ENCODE measurements around the gene SHISA5. TPM values are rescaled to one million over a fixed set of nuclear protein-coding genes. Genes with fewer than 3 reads are reported as not detected.
"Not testable (repeated sequence)": the region's sequence is repeated elsewhere in the genome, so short reads cannot be mapped to it uniquely, and the experiment has no call there.

Gene SHISA5
- total RNA-seq, 3 donors from 2014 or later, result 59.9 to 88.8 (median 62.7) TPM

GRCh38 chr3:48505968-48506504 is 2.1 kb upstream of the SHISA5 start:
- no peaks in the 10 kb centered on the region for H3K9me3 Mint-ChIP-seq
- DNase-seq (no peak), ATAC-seq (no peak)
- H3K4me1 Mint-ChIP-seq (ENCODE audit: low read depth), result peaks cover 54% of the 10 kb centered on the region
- H3K27me3 Mint-ChIP-seq (ENCODE audit: low read depth), result no peaks in the 10 kb centered on the region
- no peaks in the 10 kb centered on the region for H3K36me3 Mint-ChIP-seq (ENCODE audit: insufficient read depth)
- H3K4me3 Mint-ChIP-seq, result peak overlapping the region; percentile 48

GRCh38 chr3:48505146-48505545 is 1.2 kb upstream of the SHISA5 start:
- DNase-seq (no peak), ATAC-seq (no peak)
- Mint-ChIP-seq H3K4me1 (ENCODE audit: low read depth) (peaks cover 57% of the 10 kb centered on the region), H3K36me3 (ENCODE audit: insufficient read depth) (peaks cover 2% of the 10 kb centered on the region), H3K27me3 (ENCODE audit: low read depth) (no peaks in the 10 kb centered on the region), H3K9me3 (no peaks in the 10 kb centered on the region), H3K4me3 (peak overlapping the region; percentile 84)

- Mint-ChIP-seq H3K27me3 (ENCODE audit: low read depth) (no peaks in the 10 kb centered on the region), H3K4me3 (peak overlapping the region; percentile 84), H3K4me1 (ENCODE audit: low read depth) (peaks cover 57% of the 10 kb centered on the region), H3K9me3 (no peaks in the 10 kb centered on the region), H3K36me3 (ENCODE audit: insufficient read depth) (peaks cover 4% of the 10 kb centered on the region)
- ATAC-seq, result peak in 1 of 2 donors; percentile 1
- no peak for DNase-seq
Observed at GRCh38 chr3:48503401-48504050, 448 bp downstream of the SHISA5 start.

GRCh38 chr3:48502728-48503168 is 1.2 kb downstream of the SHISA5 start:
- Mint-ChIP-seq H3K9me3 (no peaks in the 10 kb centered on the region), H3K4me3 (peak overlapping the region; percentile 84), H3K4me1 (ENCODE audit: low read depth) (peaks cover 56% of the 10 kb centered on the region), H3K36me3 (ENCODE audit: insufficient read depth) (peaks cover 9% of the 10 kb centered on the region), H3K27me3 (ENCODE audit: low read depth) (no peaks in the 10 kb centered on the region)
- ATAC-seq (no peak), DNase-seq (no peak)

- ATAC-seq (no peak), DNase-seq (no peak)
- Mint-ChIP-seq H3K9me3 (no peaks in the 10 kb centered on the region), H3K4me1 (ENCODE audit: low read depth) (peaks cover 50% of the 10 kb centered on the region), H3K27me3 (ENCODE audit: low read depth) (no peaks in the 10 kb centered on the region), H3K4me3 (peak overlapping the region; percentile 84), H3K36me3 (ENCODE audit: insufficient read depth) (peaks cover 10% of the 10 kb centered on the region)
Observed at GRCh38 chr3:48502121-48502520, 1.9 kb downstream of the SHISA5 start.

- H3K9me3 Mint-ChIP-seq, result no peaks in the 10 kb centered on the region
- H3K4me1 Mint-ChIP-seq (ENCODE audit: low read depth), result peaks cover 42% of the 10 kb centered on the region
- ATAC-seq, result no peak
- H3K4me3 Mint-ChIP-seq, result no peak overlapping the region
- DNase-seq, result no peak
- peaks cover 10% of the 10 kb centered on the region for H3K36me3 Mint-ChIP-seq (ENCODE audit: insufficient read depth)
- H3K27me3 Mint-ChIP-seq (ENCODE audit: low read depth), result no peaks in the 10 kb centered on the region
Observed at GRCh38 chr3:48501196-48501595, 2.8 kb downstream of the SHISA5 start.

GRCh38 chr3:48500656-48501055 is 3.3 kb downstream of the SHISA5 start:
- Mint-ChIP-seq H3K4me3 (no peak overlapping the region), H3K27me3 (ENCODE audit: low read depth) (no peaks in the 10 kb centered on the region), H3K9me3 (no peaks in the 10 kb centered on the region), H3K4me1 (ENCODE audit: low read depth) (peaks cover 40% of the 10 kb centered on the region), H3K36me3 (ENCODE audit: insufficient read depth) (peaks cover 10% of the 10 kb centered on the region)
- ATAC-seq (no peak), DNase-seq (no peak)

- Mint-ChIP-seq H3K4me1 (ENCODE audit: low read depth) (peaks cover 3% of the 10 kb centered on the region), H3K27me3 (ENCODE audit: low read depth) (no peaks in the 10 kb centered on the region), H3K36me3 (ENCODE audit: insufficient read depth) (peaks cover 15% of the 10 kb centered on the region), H3K9me3 (no peaks in the 10 kb centered on the region), H3K4me3 (no peak overlapping the region)
- DNase-seq (no peak), ATAC-seq (no peak)
Observed at GRCh38 chr3:48493203-48493501, 10.8 kb downstream of the SHISA5 start.

GRCh38 chr3:48492461-48493202 is 11.3 kb downstream of the SHISA5 start:
- H3K4me1 Mint-ChIP-seq (ENCODE audit: low read depth), result peaks cover 1% of the 10 kb centered on the region
- no peak overlapping the region for H3K4me3 Mint-ChIP-seq
- no peaks in the 10 kb centered on the region for H3K9me3 Mint-ChIP-seq
- no peaks in the 10 kb centered on the region for H3K27me3 Mint-ChIP-seq (ENCODE audit: low read depth)
- peaks cover 10% of the 10 kb centered on the region for H3K36me3 Mint-ChIP-seq (ENCODE audit: insufficient read depth)
- DNase-seq (no peak), ATAC-seq (no peak)

- Mint-ChIP-seq H3K27me3 (ENCODE audit: low read depth) (no peaks in the 10 kb centered on the region), H3K9me3 (no peaks in the 10 kb centered on the region), H3K4me1 (ENCODE audit: low read depth) (no peaks in the 10 kb centered on the region), H3K36me3 (ENCODE audit: insufficient read depth) (no peaks in the 10 kb centered on the region), H3K4me3 (no peak overlapping the region)
- ATAC-seq (no peak), DNase-seq (no peak)
Observed at GRCh38 chr3:48486952-48487351, 17.0 kb downstream of the SHISA5 start.

- peaks cover 24% of the 10 kb centered on the region for H3K4me1 Mint-ChIP-seq (ENCODE audit: low read depth)
- H3K36me3 Mint-ChIP-seq (ENCODE audit: insufficient read depth), result not testable (repeated sequence)
Observed at GRCh38 chr3:48482822-48483221, 21.2 kb downstream of the SHISA5 start.

GRCh38 chr3:48480891-48481290 is 23.1 kb downstream of the SHISA5 start:
- not testable (repeated sequence) for H3K9me3 Mint-ChIP-seq; H3K36me3 Mint-ChIP-seq (ENCODE audit: insufficient read depth); H3K4me3 Mint-ChIP-seq; H3K27me3 Mint-ChIP-seq (ENCODE audit: low read depth); ATAC-seq; DNase-seq
- peaks cover 40% of the 10 kb centered on the region for H3K4me1 Mint-ChIP-seq (ENCODE audit: low read depth)

More at GRCh38 chr3:48482822-48483221, 21.2 kb downstream of the SHISA5 start:
- not testable (repeated sequence) for H3K9me3 Mint-ChIP-seq; H3K4me3 Mint-ChIP-seq; DNase-seq; H3K27me3 Mint-ChIP-seq (ENCODE audit: low read depth); ATAC-seq

GRCh38 chr3:48478626-48479555 is 25.1 kb downstream of the SHISA5 start:
- peaks cover 1% of the 10 kb centered on the region for H3K36me3 Mint-ChIP-seq (ENCODE audit: insufficient read depth)
- H3K9me3 Mint-ChIP-seq, result no peaks in the 10 kb centered on the region
- peak overlapping the region; percentile 71 for H3K4me3 Mint-ChIP-seq
- peaks cover 50% of the 10 kb centered on the region for H3K4me1 Mint-ChIP-seq (ENCODE audit: low read depth)
- H3K27me3 Mint-ChIP-seq (ENCODE audit: low read depth), result no peaks in the 10 kb centered on the region
- ATAC-seq, result peak; percentile 73 to 76
- DNase-seq, result peak; percentile 34

- ATAC-seq, result no peak
- Mint-ChIP-seq H3K4me3 (peak overlapping the region; percentile 71), H3K9me3 (no peaks in the 10 kb centered on the region)
Observed at GRCh38 chr3:48477959-48478520, 25.9 kb downstream of the SHISA5 start.

More at GRCh38 chr3:48477959-48478520, 25.9 kb downstream of the SHISA5 start:
- peaks cover 1% of the 10 kb centered on the region for H3K36me3 Mint-ChIP-seq (ENCODE audit: insufficient read depth)
- H3K4me1 Mint-ChIP-seq (ENCODE audit: low read depth), result peaks cover 57% of the 10 kb centered on the region
- H3K27me3 Mint-ChIP-seq (ENCODE audit: low read depth), result no peaks in the 10 kb centered on the region
- no peak for DNase-seq

Measured in activated T-cell treated with anti-CD3 and anti-CD28 coated beads, Interleukin-2, amount 50 U/mL, for 4 hours (primary cell).